Left kidney (tissue), 2 donors: ENCODE measurements around the gene KDF1. TPM values are rescaled to one million over a fixed set of nuclear protein-coding genes. Genes with fewer than 3 reads are reported as not detected.
"Not testable (repeated sequence)": the region's sequence is repeated elsewhere in the genome, so short reads cannot be mapped to it uniquely, and the experiment has no call there.

Experiments used
- DNase-seq: peaks from one replicate; pipeline ENCODE4 v3.0.0-alpha.2; 2013
- polyA plus RNA-seq: library from polyadenylated mRNA; unstranded; fragments of 120-200 nt; gene quantifications from one replicate; pipeline ENCODE4 v1.2.1, GENCODE V29; 2013; ENCODE audit not compliant: insufficient read length

KDF1 gene
- polyA plus RNA-seq, 1 donor: 7.5 TPM

- DNase-seq: no peak
Observed at GRCh38 chr1:26957306-26957705, 3.0 kb downstream of the KDF1 start.

GRCh38 chr1:26956321-26956720, 3.9 kb downstream of the KDF1 start:
- DNase-seq: no peak

GRCh38 chr1:26953374-26953773, 6.9 kb downstream of the KDF1 start:
- DNase-seq: no peak

GRCh38 chr1:26951821-26952497, 8.3 kb downstream of the KDF1 start:
- no peak for DNase-seq

GRCh38 chr1:26951216-26951615, 9.1 kb downstream of the KDF1 start:
- no peak for DNase-seq

- DNase-seq: no peak
Observed at GRCh38 chr1:26950602-26951001, 9.7 kb downstream of the KDF1 start.

GRCh38 chr1:26949926-26950319, 10.3 kb downstream of the KDF1 start:
- no peak for DNase-seq

- no peak for DNase-seq
Observed at GRCh38 chr1:26949266-26949925, 10.9 kb downstream of the KDF1 start.

- not testable (repeated sequence) for DNase-seq
Observed at GRCh38 chr1:26948725-26949057, 11.6 kb downstream of the KDF1 start.

GRCh38 chr1:26946270-26946669, 14.0 kb downstream of the KDF1 start:
- no peak for DNase-seq

GRCh38 chr1:26945728-26946127, 14.5 kb downstream of the KDF1 start:
- DNase-seq: no peak

GRCh38 chr1:26945138-26945537, 15.1 kb downstream of the KDF1 start:
- DNase-seq: no peak

GRCh38 chr1:26942656-26943055, 17.6 kb downstream of the KDF1 start:
- DNase-seq: no peak

- no peak for DNase-seq
Observed at GRCh38 chr1:26941311-26941710, 19.0 kb downstream of the KDF1 start.

GRCh38 chr1:26938659-26939025, 21.6 kb downstream of the KDF1 start:
- no peak for DNase-seq

- DNase-seq: no peak
Observed at GRCh38 chr1:26938004-26938658, 22.1 kb downstream of the KDF1 start.

- DNase-seq: no peak
Observed at GRCh38 chr1:26936823-26937222, 23.4 kb downstream of the KDF1 start.

GRCh38 chr1:26932531-26932930, 27.7 kb downstream of the KDF1 start:
- no peak for DNase-seq

GRCh38 chr1:26923711-26924110, 36.6 kb downstream of the KDF1 start:
- no peak for DNase-seq

GRCh38 chr1:26922901-26923300, 37.4 kb downstream of the KDF1 start:
- no peak for DNase-seq

- DNase-seq: no peak
Observed at GRCh38 chr1:26922431-26922729, 37.9 kb downstream of the KDF1 start.

- peak; percentile 96 for DNase-seq
Observed at GRCh38 chr1:26921540-26922430, 38.5 kb downstream of the KDF1 start, which contains the start of gene NUDC. Gene NUDC (plus strand): TSS chr1:26921743. CDS start chr1:26921849, 106 bp downstream.

- DNase-seq: no peak
Observed at GRCh38 chr1:26921126-26921539, 39.1 kb downstream of the KDF1 start.
